IPS-NIHi7 (cell line): ENCODE measurements around the gene PTPRF.
"Not testable (repeated sequence)": the region's sequence is repeated elsewhere in the genome, so short reads cannot be mapped to it uniquely, and the experiment has no call there.

ENCODE experiments used
- DNase-seq: peaks from one replicate; pipeline ENCODE4 v3.0.0; 2012; ENCODE audit warnings: mixed read lengths; ENCODE audit errors: extremely low spot score

PTPRF gene

DNA sequence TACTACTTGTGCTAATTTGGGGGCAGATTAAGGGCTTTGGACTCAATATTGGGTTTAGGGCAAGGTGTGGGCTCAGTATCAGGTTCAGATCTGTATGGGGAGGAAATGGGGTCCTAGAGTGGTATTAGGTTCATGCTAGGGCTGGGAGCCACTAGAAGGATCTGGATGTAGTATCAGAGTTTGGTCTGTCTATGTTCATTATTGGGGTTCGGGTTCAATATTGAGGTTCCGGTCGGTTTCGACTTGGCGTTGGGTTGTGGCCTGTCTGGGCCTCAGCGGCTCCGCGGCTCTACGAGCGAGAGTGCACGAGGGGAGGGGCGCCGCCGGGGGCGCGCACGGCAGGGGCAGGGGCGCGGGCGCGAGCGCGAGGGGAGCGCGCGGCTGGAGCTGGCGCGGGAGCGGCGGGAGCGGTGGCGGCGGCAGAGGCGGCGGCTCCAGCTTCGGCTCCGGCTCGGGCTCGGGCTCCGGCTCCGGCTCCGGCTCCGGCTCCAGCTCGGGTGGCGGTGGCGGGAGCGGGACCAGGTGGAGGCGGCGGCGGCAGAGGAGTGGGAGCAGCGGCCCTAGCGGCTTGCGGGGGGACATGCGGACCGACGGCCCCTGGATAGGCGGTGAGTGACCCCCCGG is at the start of gene PTPRF:
TSS of gene PTPRF (plus strand) at position 401 of the 624 bp plus-strand sequence. CDS start 14,193 bp downstream, outside the sequence.
- peak; percentile 91 for DNase-seq

DNA sequence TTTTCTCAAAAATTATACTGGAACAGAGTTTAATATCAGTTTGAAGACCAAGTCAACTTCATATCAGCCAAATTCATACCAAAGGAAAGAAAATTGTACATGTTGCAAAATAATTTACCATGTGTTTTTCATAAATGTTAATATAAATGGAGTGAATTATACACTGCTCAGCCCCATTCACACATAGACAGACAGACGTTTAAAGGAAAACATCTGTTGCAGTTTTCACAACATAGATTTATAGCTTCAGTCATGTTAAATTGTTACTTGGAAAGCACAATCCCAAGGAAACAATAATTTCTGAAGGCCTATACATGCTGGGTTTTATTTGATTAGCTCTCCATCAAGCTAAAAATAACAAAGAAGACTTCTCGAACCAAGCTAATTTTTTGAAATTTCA is 49.2 kb upstream of the PTPRF start:
- no peak for DNase-seq

DNA sequence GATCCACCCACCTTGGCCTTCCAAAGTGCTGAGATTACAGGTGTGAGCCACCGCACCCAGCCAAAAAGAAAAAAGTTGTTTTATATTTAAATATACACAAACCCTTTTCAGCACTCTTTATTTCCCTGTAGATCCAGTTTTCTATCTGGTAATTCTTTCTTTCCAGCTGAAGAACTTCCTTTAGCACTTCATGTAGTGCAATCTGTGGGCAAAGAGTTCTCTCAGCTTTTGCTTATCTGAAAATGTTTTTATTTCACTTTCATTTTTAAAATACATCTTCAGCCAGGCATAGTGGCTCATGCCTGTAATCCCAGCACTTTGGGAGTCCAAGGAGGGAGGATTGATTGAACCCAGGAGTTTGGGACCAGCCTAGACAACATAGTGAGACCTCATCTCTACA is 48.5 kb upstream of the PTPRF start:
- no peak for DNase-seq

DNA sequence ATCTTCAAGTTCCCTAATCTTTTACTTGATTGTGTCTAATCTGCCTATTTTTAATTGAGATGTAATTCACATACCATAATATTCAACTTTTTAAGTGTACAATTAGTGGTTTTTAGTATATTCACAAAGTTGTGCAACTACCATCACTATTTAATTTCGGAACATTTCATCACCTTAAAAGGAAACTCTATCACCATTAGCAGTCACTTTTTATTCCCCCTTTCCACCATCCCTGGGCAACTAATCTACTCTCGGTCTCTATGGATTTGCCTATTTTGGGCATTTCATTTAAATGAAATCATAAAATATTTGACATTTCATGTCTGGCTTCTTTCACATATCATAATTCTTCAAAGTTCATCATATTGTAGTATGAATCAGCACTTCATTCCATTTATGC is 46.3 kb upstream of the PTPRF start:
- no peak for DNase-seq

DNA sequence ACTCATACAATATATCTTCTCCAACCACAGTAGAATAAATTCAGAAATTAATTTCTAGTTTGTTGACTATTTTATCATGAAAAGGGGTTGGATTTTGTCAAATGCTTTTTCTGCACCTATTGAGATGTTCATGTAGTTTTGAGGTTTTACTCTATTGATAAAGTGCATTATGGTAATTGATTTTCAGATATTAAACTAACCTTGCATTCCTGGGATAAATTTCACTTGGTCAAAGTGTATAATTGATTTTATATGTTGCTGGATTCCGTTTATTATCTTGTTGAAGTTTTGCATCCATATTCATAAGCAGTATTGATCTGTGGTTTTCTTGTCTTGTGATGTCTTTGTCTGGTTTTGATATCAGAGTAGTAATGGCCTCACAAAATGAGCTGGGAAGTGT is 42.5 kb upstream of the PTPRF start:
- DNase-seq = no peak

DNA sequence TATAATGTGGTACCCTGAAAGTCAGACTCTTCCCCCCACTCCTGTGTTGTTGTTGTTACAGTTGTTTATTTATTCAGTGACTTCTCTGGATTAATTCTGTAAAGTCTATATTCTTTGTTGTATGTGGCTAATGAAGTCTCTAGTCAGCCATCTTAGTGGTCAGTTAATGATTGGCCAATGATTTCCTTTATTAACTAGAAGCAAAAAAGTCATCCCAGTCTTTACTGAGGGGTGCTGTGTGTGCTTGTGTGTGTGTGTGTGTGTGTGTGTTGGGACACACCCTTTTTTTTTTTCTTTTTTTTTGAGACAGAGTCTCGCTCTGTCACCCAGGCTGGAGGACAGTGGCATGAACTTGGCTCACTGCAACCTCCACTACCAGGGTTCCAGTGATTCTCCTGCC is 39.6 kb upstream of the PTPRF start:
- DNase-seq = no peak

DNA sequence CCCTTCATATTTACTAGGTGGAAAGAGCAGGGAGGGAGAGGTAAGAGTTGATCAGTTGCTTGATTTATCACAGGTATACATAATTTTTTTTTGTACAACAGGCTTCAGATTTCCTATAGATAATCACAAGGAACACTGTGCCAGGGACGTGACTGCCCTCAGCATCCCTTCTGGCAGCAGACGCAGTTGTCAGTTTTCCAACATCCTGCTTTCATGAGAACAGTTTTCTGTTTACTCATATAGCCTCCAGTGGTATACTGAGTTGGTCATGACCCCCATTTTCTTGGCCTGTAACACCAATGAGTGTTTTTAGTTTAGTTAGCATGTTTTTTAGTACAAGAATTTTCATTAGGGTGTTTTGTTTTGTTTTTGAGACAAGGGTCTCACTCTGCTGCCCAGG is 37.9 kb upstream of the PTPRF start:
- DNase-seq = no peak

DNA sequence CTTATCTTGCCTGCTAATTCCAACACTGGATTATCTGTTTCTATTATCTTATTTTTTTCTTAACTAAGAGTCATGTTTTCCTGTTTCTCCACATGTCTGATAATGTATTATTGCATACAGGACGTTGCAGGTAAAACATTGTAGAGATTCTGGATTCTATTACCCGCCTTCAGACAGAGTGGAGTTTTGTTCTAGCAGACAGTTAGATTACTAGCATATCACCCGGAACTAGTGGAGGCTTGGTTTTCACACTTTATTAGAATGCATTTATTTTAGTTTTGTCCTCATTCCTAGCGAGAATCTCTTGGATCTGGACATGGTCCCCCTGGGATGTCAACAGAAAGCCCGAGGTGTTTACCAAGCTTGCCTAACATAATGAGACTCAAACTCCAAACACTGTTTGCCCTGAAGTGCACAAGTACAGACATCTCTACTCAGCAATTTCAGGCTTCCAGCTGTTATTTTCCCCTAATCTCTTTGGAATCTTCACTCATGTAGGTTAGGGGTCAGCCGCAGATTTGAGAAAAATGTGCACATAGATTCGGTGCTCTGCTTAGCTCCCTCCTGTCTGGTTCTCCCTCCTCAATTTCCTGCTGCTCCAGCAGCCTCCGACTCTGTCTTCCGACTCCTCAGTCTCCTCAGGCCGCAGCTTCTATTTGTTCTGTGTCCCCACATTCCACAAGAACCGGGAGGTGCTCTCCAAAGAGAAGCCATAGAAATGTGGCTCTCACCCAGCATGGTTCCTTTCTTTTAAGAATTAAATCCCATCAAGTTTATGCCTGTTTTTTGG is 36.8 kb upstream of the PTPRF start:
- peak; percentile 52 for DNase-seq

DNA sequence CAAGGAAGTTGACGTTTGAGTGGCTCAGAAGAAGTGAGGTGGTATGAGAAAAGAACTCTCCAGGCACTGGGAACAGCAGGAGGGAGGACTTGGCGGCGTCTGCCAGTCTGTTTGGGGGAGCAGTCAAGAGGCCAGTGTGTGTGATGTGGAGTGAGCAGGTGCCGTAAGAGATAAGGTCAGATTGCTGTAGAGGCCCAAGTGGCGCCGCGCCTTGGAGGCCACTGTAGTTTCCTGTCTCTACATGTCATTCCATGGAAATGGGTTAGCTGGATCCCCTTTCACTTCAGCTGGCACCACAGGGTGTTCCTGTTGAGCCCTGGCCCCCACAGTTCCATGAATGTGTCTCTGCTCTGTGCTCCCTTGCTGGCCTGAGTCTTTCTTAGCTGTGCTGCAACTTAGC is 35.5 kb upstream of the PTPRF start:
- DNase-seq = no peak

DNA sequence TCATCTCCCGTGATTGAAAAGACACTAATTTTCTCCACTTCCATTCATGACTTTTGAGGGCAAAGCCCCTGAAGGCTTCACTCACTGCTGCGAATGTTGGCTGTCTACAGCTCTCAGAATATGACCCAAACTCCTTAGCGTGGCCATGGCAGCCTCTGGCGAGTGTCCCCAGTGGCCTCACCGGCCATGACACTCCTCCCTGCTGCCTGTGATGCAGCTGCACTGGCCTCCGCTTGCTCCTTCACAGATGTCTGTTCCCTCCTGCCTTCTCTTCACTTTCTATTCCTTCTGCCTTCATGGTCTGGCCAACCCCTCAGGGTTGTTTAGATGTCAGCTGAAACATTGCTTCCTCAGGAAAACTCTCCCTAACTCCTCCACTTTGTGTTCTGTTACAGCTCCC is 30.8 kb upstream of the PTPRF start:
- no peak for DNase-seq

DNA sequence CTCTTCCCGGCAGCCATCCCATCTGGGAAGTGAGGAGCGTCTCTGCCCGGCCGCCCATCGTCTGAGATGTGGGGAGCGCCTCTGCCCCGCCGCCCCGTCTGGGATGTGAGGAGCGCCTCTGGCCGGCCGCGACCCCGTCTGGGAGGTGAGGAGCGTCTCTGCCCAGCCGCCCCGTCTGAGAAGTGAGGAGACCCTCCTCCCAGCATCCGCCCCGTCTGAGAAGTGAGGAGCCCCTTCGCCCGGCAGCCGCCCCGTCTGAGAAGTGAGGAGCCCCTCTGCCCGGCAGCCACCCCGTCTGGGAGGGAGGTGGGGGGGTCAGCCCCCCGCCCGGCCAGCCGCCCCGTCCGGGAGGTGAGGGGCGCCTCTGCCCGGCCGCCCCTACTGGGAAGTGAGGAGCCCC is 28.9 kb upstream of the PTPRF start:
- not testable (repeated sequence) for DNase-seq

DNA sequence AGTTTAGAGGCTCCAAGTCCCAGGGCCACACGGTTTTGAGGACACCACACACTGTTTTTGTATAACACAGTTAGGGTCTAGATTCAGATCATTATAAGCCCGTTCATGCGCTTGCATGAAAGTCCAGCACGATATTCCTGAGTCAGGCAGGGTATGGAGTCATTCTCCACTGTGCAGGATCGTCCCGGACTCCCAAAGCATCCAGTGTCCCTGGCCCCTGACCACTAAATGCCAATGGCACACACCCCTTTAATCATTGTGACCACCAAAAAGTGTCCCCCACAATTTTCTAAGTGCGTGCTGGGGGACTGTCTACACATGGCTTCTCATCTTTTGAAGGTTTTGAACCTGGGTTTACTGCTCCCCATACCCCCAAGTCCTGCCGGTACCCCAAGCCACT is 27.1 kb upstream of the PTPRF start:
- DNase-seq = no peak

DNA sequence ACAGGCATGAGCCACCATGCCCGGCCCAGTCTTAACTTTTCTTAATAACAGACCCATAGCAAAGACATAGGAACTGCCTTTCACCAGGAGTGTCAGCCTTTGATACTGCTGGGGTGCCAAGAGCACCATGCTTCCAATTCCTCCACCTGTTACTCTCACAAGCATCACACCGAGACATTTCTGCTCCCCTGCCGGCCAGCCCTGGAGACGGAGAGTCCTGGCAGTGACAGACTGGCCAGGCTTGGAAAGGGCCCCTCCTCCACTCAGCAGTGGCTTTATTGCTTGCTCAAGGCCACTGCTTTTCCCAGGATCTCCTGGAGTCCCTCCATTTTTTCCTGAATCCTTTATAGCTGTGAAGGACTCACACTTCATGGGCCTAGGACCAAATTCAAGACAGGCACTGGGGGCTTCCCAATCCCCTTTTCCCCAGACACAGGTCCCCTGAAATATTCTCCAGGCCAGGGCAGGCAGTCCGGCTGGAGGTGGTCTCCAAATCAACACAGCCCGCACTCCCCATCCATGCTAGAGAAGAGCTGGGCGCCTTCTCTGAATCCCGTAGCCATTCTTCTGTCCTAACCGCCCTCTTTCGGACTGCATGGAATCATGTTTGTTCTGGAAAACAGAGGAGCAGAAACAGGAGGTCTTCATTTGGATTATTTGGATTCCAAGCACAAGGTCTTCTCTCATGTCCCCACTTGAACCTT is 25.5 kb upstream of the PTPRF start:
- DNase-seq = no peak

DNA sequence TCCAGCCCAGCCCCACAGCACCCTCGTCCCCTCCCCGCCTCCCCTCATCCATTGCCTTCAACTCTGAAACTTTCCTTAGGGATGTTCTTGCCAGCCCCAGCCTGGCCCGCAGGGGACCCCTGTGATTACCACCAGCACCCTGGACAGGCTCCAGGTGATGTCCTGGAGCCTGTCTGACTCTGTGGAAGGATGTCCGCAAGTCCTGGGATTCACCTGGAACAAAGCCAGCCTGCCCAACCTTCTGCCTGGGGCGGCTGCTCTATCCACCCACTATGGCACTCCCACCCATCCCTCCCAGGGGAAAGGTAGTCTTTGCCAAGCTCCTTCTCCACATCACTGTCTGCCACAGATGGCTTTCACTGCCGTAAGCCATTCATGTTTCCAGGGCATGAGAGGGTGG is 24.4 kb upstream of the PTPRF start:
- no peak for DNase-seq

DNA sequence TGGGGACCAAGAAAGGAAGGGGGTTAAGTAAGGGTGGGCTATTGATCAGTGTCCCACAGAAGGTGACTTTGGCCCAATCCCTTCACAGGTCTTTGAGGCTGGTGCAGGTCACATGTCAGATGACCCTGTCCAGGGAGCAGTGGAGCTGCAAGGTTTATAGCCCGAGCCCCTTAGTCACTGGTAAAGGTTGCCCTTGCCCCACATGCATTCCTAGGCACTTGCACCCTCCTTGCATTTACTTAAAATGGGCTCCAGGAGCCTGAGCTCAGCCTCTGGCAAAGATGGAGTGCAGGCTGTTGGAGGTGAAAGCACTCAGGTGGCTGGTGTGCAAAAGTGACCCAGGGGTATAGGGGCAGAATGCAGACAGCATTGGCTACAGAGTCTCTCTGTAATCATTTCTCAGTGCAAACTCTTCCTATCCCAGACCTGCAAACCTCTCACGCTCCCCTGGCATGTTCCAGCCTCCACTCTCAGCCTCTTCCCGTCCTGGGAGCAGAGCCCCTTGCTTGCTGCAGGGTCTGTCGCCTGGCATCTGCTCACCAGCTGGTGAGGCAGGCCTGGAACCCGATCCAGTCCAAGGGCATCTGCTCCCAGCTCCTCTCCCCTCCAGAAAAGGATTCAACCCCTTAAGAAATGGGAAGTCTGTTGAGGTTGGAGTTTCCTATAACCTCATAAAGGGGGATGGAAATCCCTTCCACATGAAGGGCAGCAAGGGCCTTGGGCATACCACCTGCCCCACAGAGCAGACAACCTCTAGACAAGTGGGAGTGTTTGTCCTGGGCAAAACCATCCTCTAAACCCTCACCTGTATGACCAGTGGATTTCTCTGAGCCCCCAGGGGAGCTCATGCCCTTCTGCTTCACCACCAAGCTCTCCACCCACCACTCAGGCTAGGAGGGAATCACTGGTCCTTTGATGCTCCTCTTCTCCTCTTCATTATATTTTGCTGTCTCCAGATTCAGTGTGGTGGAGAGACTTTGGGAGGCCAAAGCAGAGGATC is 23.1 kb upstream of the PTPRF start:
- no peak for DNase-seq

DNA sequence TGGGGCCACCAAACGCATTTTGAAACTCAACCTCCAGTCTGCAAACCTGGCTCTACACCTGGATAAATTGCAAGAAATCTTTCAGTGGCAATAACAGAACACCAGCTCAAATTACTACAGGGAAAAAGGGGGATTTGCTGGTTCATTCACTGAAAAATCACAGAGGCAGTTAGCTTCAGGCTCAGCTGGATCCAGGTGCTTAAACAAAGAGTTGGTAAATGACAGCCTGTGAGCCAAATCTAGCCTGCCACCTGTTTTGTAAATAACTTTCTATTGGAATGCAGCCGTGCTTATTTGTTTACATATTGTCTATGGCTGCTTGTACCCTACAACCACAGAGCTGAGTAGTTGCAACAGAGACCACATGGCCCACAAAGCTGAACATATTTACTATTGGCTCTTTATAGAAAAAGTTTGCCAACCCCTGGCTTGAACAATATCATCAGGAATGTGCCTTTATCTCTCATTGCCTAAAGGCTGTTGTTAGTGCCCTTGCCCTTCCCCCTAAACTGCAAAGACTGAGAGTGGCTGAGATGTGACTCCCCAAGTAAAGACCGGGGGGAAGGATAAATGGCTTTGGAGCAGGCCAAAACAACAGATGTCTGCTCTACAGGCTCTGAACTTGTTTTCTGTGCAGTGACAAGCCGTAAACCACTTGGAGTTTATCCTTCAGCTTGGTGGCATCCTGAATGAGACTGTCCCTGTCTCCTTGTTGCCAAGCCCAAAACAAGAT is 21.5 kb upstream of the PTPRF start:
- no peak for DNase-seq

DNA sequence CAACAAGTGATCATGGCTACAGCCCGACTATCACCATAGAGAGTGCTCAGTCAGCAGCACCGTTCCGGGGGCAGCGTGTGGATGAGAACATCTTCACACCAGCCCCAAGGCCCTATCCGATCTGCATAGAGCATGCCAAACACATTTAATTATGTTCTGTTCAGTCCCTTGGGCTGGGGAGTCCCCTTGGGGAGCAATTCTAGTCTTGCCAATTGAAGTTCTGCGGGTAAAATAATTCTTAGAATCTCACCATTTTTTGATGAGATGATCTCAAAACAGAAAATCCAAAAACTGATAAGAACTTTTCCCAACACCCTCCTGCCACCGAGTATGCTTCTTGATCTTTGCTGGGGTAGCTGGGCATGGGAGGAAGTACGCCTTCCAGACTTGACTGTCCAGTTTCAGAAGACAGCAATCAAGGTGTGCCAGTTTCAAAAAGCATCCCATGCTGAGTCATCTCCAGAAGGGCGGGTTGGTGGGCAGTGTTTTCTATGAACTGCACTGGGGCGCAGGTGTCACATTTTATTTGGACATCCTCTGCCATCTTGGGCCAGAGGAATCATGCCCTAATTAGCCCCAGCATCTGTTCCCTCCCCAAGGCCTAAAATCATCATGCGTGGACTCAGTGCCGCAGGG is 20.8 kb upstream of the PTPRF start:
- DNase-seq = no peak

DNA sequence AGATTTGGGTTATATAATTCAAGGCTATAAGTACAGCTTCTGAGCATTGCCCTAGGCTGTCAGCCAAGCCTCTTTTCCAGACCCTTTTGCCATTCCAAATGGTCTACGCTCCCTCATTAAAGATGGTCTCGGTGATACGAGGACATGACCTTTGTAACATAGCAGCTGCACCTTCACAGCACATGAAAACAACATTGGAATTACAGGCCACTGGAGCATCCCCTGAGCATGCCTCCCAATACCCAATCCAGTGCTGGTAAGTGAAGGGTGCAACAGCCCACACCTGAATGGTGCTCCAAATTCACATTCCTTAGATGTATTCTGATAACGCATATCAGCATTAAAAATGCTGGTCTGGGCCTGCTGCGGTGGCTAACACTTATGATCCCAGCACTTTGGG is 20.1 kb upstream of the PTPRF start:
- DNase-seq = peak; percentile 1

DNA sequence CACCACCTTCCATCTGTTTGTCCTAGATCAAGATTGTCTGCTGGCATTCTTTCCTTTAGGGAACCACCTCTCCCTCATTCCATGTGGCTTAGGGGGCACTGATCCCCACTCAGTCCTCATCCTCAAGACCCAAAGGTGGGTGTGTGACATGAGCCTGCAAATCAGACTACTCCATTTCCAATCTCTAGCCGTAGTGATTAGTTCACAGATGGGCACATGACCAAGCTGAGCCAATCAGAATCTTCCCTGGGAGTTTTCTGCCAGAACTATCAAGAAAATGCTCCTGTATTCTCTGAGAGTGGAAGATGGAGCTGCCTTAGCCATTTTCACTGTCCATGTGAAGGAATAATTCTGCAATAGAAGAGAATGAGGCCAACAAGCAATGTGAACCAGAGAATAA is 19.3 kb upstream of the PTPRF start:
- DNase-seq = peak; percentile 3

DNA sequence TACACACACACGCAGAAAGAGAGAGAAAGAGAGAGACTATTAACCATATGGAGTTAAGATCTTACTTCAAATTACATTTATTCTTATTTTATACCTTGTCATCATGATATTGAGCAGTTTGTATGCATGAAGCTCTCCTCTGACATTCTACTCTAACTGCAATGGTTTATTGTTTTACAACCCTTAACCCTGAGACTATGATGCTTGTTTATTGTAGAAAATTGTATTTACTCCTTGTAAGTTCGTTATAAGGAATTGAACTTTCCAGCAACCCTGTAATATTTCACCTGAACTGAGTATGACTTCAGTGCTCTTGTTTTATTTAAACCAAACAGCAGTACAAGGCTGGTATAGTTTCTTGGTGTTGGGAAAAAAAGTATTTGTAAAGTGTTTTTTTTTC is 18.6 kb upstream of the PTPRF start:
- DNase-seq = no peak

DNA sequence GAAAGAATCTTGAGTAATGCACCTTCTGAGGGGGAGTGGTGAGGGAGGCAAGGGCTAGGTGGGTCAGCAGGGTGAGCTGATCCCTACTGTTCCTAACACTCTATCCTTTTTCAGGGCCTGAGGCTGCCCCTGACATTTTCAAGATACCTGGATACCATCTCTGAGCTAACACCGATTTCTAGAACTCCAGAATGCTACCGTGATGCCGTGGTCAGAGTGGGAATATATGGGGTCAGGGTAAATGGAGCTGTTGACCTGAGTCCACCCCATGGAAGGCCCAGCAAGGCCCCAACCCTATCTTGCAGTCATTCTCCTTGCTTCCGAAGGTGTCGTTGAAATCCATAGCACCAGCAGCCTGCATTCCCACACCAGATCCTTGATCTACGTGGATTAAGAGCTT is 18.0 kb upstream of the PTPRF start:
- DNase-seq = peak; percentile 3
